Calu3 (cell line): ENCODE data around the gene DRD1. TPM values are rescaled to one million over a fixed set of nuclear protein-coding genes. Genes with fewer than 3 reads are reported as not detected.

ENCODE experiments used
- Bru-seq: library from RNA; stranded (reverse); fragments of 400-500 nt; gene quantifications from one replicate; lab custom pipeline; 2021; lab: Mats Ljungman, UMichigan
- BruChase-seq, 2 experiments: library from RNA; stranded (reverse); fragments of 400-500 nt; gene quantifications; one replicate each; lab custom pipeline; 2021; lab: Mats Ljungman, UMichigan
- BruUV-seq: library from RNA; stranded (reverse); fragments of 400-500 nt; replicated peaks from 2 replicates; lab custom pipeline; 2021; lab: Mats Ljungman, UMichigan
- CTCF ChIA-PET: fragments of 300-600 bp; sonication (Branson Sonifier 250); formaldehyde crosslinking; loops from one replicate; lab custom pipeline; 2022; ENCODE audit warnings: antibody characterized with exemption; lab: Charles Lee
- DNase-seq: peaks from one replicate; pipeline ENCODE4 v3.0.0; 2022
- H3K27ac Mint-ChIP-seq: one replicate; pipeline ENCODE4 v1.8.0; 2022; ENCODE audit warnings: mixed read lengths; ENCODE audit not compliant: unreplicated experiment
- H3K27me3 Mint-ChIP-seq: one replicate; pipeline ENCODE4 v1.8.0; 2022; ENCODE audit warnings: mixed read lengths; ENCODE audit not compliant: unreplicated experiment
- H3K36me3 Mint-ChIP-seq: one replicate; pipeline ENCODE4 v1.8.0; 2022; ENCODE audit warnings: mild to moderate bottlenecking, moderate library complexity, mixed read lengths; ENCODE audit not compliant: insufficient read depth, unreplicated experiment
- H3K4me1 Mint-ChIP-seq: one replicate; pipeline ENCODE4 v1.8.0; 2022; ENCODE audit warnings: mild to moderate bottlenecking, low read depth, mixed read lengths; ENCODE audit not compliant: unreplicated experiment
- H3K4me3 Mint-ChIP-seq: one replicate; pipeline ENCODE4 v1.8.0; 2022; ENCODE audit warnings: mild to moderate bottlenecking, low read depth, moderate library complexity, mixed read lengths; ENCODE audit not compliant: unreplicated experiment
- H3K9me3 Mint-ChIP-seq: one replicate; pipeline ENCODE4 v1.8.0; 2022; ENCODE audit warnings: low read depth, mixed read lengths; ENCODE audit not compliant: unreplicated experiment
- CTCF ChIP-seq: fragments of 200-600 bp; IDR thresholded peaks from one replicate; pipeline ENCODE4 v1.8.0; 2022; ENCODE audit warnings: antibody characterized with exemption; ENCODE audit not compliant: unreplicated experiment
- intact Hi-C: fragments of 100-400 bp; cut with micrococcal nuclease; formaldehyde crosslinking; loops from one replicate; pipeline ENCODE4 v1.10.0; 2022; ENCODE audit not compliant: unreplicated experiment
- long read RNA-seq: library from polyadenylated mRNA; stranded (forward); transcript quantifications from one replicate; pipeline ENCODE4 v2.0.0, GENCODE V29; 2022
- total RNA-seq: library from RNA; stranded (reverse); gene quantifications from 2 replicates; pipeline ENCODE4 v1.2.3, GENCODE V29; 2022

The DRD1 gene
- total RNA-seq, result not detected in 2 replicates
- Bru-seq, nascent RNA, result percentile 12 among the genes with signal in this experiment
- not detected for BruChase-seq, experiment 1, labeled RNA remaining after a 6-hour chase
- BruChase-seq, experiment 2, labeled RNA remaining after a 2-hour chase, result not detected
- long read RNA-seq, result 0 reads

- DNase-seq, result peak; percentile 79
- Mint-ChIP-seq H3K9me3 (no peaks in the 10 kb centered on the region), H3K4me1 (peaks cover 7% of the 10 kb centered on the region), H3K4me3 (peak within 1 kb of the TSS; percentile 51), H3K27me3 (peaks cover 70% of the 10 kb centered on the region), H3K27ac (no peak within 1 kb of the TSS), H3K36me3 (no peaks in the 10 kb centered on the region)
- no TSS peak for BruUV-seq
- intact Hi-C loops, result loop anchor here (1.0 kb wide), 1 partner anchor 493 kb away; no protein-coding TSS in a partner anchor
- peak; percentile 77 for TF ChIP-seq CTCF
- CTCF ChIA-PET, result interaction anchor here (0.6 kb wide), 1 partner anchor 356 kb away, joined by 3 read pairs; no protein-coding TSS in a partner anchor
These were observed at the start of gene DRD1 for GRCh38 chr5:175444060-175444904. Gene DRD1, minus strand, starts transcription at chr5:175444182. Its CDS starts 1,083 bp downstream, at chr5:175443099.

GRCh38 chr5:175493726-175494125 lies 49.7 kb upstream of the DRD1 start:
- no TSS peak for BruUV-seq
- H3K9me3 Mint-ChIP-seq, result no peaks in the 10 kb centered on the region
- H3K36me3 Mint-ChIP-seq, result peaks cover 39% of the 10 kb centered on the region
- CTCF ChIA-PET, result no interaction called here
- no peak for TF ChIP-seq CTCF
- no peaks in the 10 kb centered on the region for H3K27me3 Mint-ChIP-seq
- no peaks in the 10 kb centered on the region for H3K4me1 Mint-ChIP-seq
- intact Hi-C loops, result no loop called here
- H3K4me3 Mint-ChIP-seq, result no peak overlapping the region
- H3K27ac Mint-ChIP-seq, result no peak overlapping the region
- no peak for DNase-seq

- Mint-ChIP-seq H3K4me3 (no peak overlapping the region), H3K27me3 (no peaks in the 10 kb centered on the region), H3K36me3 (peaks cover 44% of the 10 kb centered on the region), H3K4me1 (no peaks in the 10 kb centered on the region), H3K27ac (no peak overlapping the region), H3K9me3 (no peaks in the 10 kb centered on the region)
- DNase-seq, result no peak
- TF ChIP-seq CTCF, result no peak
- CTCF ChIA-PET, result no interaction called here
- no TSS peak for BruUV-seq
- intact Hi-C loops, result no loop called here
These were observed 49.3 kb upstream of the DRD1 start for GRCh38 chr5:175493260-175493659.

- H3K27me3 Mint-ChIP-seq, result no peaks in the 10 kb centered on the region
- no TSS peak for BruUV-seq
- H3K4me1 Mint-ChIP-seq, result no peaks in the 10 kb centered on the region
- peaks cover 48% of the 10 kb centered on the region for H3K36me3 Mint-ChIP-seq
- intact Hi-C loops, result no loop called here
- CTCF ChIA-PET, result no interaction called here
- H3K4me3 Mint-ChIP-seq, result no peak overlapping the region
- H3K27ac Mint-ChIP-seq, result no peak overlapping the region
- TF ChIP-seq CTCF, result no peak
- no peak for DNase-seq
- no peaks in the 10 kb centered on the region for H3K9me3 Mint-ChIP-seq
These were observed 47.2 kb upstream of the DRD1 start for GRCh38 chr5:175491223-175491622.
